SH-SY5Y (cell line): ENCODE measurements around the gene CCM2L.

Experiments used
- GATA2 ChIP-seq: IDR thresholded peaks from 2 replicates; pipeline ENCODE4 v1.6.1; 2011; ENCODE audit warnings: mild to moderate bottlenecking, low read depth, low read length
- GATA3 ChIP-seq: IDR thresholded peaks from 2 replicates; pipeline ENCODE4 v1.6.1; 2011; ENCODE audit warnings: low read depth, mild to moderate bottlenecking, low read length, moderate library complexity

DNA sequence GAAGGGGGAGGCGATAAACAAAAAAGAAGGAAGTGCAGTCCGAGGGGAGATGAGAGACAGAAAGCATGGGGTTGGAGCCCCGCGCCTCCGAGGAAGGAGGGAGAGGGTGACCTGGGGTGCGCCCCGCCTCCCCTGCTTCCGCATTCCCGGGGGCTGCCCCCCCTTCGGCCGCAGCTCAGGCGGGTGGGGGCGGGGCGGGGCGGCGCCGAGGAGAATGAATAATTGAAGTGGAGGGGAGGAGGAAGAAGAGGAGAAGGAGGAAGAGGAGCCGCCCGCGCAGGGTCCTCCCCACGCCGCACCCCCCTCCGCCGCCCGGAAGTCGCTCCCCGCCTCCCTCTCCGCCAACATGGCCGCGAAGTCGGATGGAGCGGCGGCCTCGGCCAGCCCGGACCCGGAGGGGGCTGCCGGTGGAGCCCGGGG is 42.4 kb upstream of the CCM2L start, which contains the start of gene XKR7:
- TF ChIP-seq GATA3 (no peak), GATA2 (no peak)
